GM12892 (cell line): ENCODE data around the gene KCNG2.

Experiments used
- DNase-seq: peaks from one replicate; pipeline ENCODE4 v3.0.0; 2011; ENCODE audit not compliant: insufficient read length
- FAIRE-seq: peaks from 2 replicates; lab custom pipeline; 2011; peaks lifted over from hg19 to GRCh38; lab: Jason Lieb, UNC
- POLR2A ChIP-seq: IDR thresholded peaks from 2 replicates; pipeline ENCODE4 v1.6.1; 2011; ENCODE audit warnings: low read depth, low read length, control low read depth
- POLR2AphosphoS5 ChIP-seq: IDR thresholded peaks from 2 replicates; pipeline ENCODE4 v1.6.1; 2011; ENCODE audit warnings: low read depth, low read length, control low read depth
- TAF1 ChIP-seq: IDR thresholded peaks from 2 replicates; pipeline ENCODE4 v1.6.1; 2011; ENCODE audit warnings: low read depth, mild to moderate bottlenecking, control low read depth, low read length, borderline replicate concordance

KCNG2 gene

DNA sequence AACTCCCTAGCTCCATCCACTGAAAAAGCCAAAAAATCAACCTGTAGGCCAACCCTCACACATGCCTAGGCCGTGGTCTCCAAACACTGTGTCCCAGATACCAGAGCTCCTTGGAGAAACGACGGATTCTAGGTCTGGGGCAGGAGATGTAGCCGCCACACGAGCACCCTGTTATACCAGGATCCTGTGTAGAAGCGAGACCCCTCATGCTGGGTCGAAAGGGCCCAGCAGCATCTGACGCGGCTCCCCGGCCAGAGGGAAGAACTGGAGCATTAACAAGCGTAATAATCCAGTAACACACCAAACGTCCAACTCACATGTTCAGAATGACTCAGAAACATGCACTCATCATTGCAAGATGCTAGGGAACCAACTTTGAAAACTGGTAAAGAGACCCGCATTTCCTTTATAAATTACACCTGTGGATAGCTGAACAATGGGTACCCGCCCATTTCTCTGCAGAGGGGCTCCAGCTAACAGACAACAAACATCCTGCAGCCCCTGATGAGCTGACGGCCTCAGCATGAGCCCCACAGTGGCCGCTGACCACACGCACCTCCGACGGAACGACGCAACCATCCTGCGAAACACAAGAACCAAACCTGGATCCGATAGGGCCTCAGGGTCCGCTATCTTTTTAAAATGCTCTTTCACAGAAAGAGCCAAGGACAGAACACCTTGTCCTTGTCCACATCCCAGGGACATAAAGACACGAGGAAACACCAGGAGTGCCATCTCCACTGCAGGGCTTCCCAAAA is 139.5 kb downstream of the KCNG2 start:
- TF ChIP-seq POLR2A (no peak), TAF1 (no peak), POLR2AphosphoS5 (no peak)
- FAIRE-seq (no peak), DNase-seq (no peak)

DNA sequence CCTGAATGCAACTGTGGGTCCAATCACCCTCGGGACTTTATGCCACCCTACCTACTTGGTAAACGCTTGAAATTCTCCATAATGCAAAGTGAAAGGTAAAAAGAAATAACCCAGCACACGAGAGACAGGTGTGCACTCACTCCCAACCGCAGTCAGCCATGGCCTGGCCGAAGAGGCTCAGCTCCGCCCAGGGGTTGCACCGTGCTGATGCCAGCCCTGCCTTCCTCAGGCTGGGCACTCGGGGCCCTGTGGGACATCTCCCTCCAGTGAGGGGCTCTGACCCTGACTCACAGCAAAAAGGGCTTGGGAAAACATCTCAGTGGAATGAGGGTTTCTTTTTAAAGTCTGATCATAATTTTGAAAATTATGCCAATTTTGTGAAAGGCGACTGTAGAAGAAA is 140.5 kb downstream of the KCNG2 start:
- no peak for TF ChIP-seq POLR2AphosphoS5
- no peak for TF ChIP-seq TAF1
- TF ChIP-seq POLR2A, result no peak
- DNase-seq (no peak), FAIRE-seq (no peak)

DNA sequence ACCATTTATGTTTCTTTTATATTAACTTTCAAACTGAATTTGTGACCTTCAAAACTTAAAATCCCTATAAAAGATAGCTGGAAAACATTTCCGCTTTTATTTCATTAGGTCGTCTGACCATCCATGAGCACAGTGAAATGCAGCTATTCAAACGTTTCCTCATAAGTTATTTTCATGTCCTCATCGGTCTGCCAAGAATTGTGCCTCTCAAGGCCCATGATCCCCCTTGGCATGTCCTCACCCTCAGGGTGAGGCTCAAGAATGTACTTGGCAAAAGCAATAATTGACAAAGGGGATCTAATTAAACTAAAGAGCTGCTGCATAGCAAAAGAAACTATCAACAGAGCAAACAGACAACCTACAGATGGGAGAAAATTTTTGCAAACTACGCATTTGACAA is 141.4 kb downstream of the KCNG2 start:
- FAIRE-seq (no peak), DNase-seq (no peak)
- TF ChIP-seq TAF1, result no peak
- no peak for TF ChIP-seq POLR2AphosphoS5
- no peak for TF ChIP-seq POLR2A

DNA sequence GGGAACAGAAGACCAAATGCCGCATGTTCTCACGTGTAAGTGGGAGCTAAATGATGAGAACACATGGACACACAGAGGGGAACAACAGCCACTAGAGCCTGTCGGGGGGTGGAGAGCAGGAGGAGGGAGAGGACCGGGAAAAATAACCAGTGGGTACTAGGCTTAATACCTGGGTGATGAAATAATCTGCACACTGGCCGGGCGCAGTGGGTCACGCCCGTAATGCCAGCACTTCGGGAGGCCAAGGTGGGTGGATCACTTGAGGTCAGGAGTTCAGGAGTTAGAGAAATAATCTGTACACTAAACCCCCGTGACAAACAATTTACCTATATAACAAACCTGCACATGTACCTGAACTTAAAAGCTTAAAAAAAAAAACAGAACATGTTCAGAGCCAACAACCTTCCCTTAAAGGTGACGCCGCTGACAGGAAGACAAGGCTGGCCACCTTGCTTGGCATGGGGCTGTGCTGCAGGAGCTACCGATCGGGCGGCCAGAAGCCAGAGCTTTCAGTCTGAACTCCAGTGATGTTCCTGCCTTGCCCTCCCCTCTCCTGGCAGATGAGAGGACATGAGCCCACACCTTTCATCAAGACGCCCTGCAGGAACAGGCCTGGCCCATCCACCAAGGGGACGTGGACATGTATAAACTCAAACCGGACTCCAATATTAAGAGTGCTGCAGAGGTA is 142.5 kb downstream of the KCNG2 start:
- FAIRE-seq (no peak), DNase-seq (no peak)
- no peak for TF ChIP-seq TAF1
- TF ChIP-seq POLR2AphosphoS5, result no peak
- no peak for TF ChIP-seq POLR2A

DNA sequence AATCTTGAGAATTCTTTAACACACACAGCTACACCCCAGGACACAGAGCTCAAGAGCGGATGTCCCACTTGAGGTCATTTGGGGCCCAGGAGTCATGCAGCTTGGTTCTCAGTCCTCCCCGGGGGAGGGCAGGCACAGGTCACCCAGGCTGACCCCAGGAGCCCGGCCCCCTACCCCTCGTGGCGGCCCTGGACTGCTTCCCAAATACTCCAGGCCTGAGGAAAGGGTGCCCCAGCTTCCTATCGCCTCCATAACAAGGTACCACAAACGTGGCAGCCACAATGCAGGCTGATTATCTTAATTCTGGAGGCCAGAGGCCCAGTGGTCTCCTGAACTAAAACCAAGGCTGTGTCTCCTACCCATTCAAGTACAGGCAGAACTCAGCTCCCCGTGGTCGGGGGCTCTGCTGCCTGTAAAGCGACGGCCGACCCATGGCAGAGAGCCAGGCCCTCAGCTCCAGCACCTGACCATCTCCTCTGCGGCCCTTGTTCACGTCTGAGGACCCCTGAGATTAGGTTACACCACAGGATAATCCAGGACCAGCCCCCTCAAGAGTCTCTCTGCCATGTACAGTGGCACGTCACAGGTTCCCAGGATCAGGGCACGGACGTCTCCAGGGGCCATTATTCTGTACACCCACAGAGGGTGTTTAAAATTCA is 143.2 kb downstream of the KCNG2 start:
- FAIRE-seq, result no peak
- DNase-seq, result no peak
- no peak for TF ChIP-seq TAF1
- no peak for TF ChIP-seq POLR2A
- TF ChIP-seq POLR2AphosphoS5, result no peak

DNA sequence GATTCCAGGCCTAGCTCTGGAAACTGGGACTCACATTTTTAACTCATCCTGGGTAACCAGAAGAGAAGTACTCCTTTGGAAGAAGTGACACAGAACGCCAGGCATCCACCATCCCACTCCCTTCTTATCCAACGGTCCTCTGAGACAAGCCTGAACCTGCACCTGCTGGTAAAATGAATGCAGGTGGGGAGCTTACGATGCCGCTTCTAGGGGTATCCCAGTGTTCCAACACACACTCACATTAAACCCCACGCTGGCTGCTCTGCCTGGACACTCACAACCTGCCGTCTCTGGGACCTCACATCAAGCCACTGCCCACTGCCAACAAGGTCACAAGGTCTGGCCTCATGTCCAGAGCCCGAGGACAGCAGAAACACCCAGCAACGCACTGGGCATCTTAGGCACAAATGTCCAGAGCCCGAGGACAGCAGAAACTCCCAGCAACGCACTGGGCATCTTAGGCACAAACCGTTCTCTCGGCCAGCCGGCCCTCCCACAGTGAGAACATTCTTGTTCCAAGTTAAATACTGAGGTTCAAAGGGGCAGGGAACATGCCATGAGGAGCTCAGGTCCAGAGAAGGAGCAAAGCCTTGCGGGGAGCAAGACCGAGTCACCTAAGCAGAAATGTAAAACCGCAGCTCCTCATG is 143.9 kb downstream of the KCNG2 start:
- TF ChIP-seq POLR2AphosphoS5 (no peak), POLR2A (no peak), TAF1 (no peak)
- DNase-seq (no peak), FAIRE-seq (no peak)

DNA sequence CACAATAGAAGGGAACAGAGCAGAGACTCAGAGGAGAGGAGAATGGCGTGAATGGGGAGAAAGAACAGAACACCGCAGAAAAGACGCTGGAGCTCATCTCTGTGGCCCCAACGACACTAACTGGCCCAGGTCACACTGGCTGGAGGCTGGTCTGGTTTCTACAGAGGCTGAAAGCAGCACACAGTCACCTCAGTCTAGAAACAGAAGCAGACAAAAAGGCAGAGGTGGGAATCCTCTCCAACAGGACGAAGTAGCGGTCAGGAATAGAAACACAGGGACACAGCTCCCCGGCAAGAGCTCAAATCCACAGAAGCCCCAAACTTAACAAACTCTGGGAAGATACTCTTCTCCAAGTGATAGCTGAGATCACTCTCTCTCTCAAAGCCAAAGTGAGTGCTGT is 144.5 kb downstream of the KCNG2 start:
- DNase-seq (no peak), FAIRE-seq (no peak)
- TF ChIP-seq POLR2A (no peak), POLR2AphosphoS5 (no peak), TAF1 (no peak)

DNA sequence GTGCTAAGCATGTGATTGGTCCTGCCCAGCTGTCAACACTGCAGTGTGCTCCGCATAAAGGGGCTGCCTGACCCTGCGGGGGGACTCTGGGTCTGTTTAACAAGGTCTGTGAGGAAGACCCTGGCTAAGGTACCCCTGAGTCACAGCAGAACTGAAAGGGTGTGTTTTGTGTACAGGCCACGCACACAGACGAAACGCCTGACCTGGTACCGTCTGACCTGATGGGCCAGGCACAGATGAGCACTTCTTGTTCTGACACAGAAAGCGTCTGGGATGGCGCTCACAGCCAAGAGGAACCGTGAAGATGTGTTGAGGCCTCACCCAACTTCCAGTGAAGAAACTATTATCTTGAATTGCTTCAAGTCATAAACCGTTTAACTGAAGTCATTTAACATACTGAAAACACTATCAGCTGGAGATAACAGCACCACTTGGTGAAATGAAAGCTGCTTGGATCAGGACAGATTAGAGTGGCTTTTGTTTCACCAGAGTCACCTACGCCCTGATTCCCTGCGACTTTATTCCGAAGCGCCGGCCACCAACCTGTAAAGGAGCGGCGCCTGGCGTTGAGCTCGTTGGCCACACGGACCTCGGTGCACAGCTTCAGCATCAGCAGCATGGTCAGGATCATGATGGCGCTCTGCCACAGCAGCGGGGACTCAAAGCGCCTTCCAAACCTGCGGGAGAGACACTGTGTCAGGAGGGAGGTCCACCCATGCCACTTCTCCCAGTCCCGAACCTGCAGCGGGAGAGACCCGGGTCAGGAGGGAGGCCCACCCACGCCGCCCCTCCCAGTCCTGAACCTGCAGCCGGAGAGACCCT is 145.3 kb downstream of the KCNG2 start:
- no peak for DNase-seq
- no peak for FAIRE-seq

DNA sequence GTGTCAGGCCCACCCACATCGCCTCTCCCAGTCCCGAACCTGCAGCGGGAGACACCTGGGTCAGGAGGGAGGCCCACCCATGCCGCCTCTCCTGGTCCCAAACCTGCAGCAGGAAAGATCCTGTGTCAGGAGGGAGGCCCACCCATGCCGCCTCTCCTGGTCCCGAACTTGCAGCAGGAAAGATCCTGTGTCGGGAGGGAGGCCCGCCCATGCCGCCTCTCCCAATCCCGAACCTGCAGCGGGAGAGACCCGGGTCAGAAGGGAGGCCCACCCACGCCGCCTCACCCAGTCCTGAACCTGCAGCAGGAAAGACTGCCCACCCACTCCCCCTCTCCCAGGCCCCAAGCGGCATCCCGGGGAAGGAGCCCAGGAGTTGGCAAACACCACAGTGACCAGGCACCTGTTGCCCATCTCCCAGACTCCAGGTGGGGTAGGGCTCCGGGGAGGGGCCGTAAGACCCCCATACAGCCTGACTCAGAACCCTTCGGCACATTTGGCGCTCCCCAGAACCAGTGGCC is 145.9 kb downstream of the KCNG2 start:
- TF ChIP-seq POLR2A (no peak), TAF1 (no peak)
- DNase-seq, result no peak
- FAIRE-seq, result no peak

More for the DNA sequence above, 145.3 kb downstream of the KCNG2 start:
- TF ChIP-seq TAF1, result no peak
- no peak for TF ChIP-seq POLR2A
- no peak for TF ChIP-seq POLR2AphosphoS5

DNA sequence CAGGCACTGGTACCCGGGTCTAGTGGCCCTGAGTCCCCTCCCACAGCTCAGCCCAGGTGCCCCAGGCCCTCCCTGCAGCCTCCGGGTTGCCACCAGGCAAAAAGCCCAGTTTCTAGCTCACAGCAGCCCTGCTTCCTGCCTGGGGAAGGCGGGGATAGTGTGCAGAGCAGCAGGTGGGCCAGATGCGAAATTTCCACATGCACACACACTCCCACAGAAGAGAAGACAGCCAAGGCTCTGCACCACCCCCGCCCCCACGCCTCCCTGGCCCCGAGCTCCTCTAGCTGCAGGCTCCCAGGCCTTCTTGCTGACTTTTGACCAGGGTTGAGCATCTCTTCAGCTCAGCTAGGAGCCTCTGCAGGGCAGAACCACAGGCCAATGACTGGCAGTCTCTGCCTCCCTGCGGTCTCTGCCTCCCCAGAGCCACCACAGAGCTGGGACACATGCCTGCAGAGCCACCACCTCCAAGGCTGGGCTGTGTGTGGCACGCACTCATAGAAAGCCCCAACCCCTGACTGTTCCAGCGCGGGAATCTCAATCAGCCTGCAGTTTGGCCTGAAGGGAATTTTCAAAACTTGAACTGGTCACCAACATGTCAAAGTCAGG is 146.5 kb downstream of the KCNG2 start:
- DNase-seq (no peak), FAIRE-seq (no peak)
- no peak for TF ChIP-seq POLR2A
- TF ChIP-seq TAF1, result no peak
